BJ (cell line): ENCODE data around the gene MAP1LC3B2. TPM values are rescaled to one million over a fixed set of nuclear protein-coding genes. Genes with fewer than 3 reads are reported as not detected.
A peak's percentile ranks its signal among the peaks of the same experiment; 100 is the strongest.

Source experiments
- CTCF ChIA-PET: fragments of 350-600 bp; formaldehyde crosslinking; extraction: SDS; loops from one replicate; lab custom pipeline; 2021; ENCODE audit warnings: antibody characterized with exemption, inconsistent platforms; lab: Yijun Ruan, JAX
- POLR2A ChIA-PET: fragments of 300-600 bp; sonication (Branson Sonifier 250); formaldehyde crosslinking; extraction: SDS; loops from one replicate; lab custom pipeline; 2021; ENCODE audit warnings: antibody characterized with exemption; lab: Charles Lee
- DNase-seq: peaks from one replicate; pipeline ENCODE4 v3.0.0-alpha.2; 2011; ENCODE audit warnings: low read depth
- H3K27me3 ChIP-seq: 2 replicates; pipeline ENCODE4 v1.6.0; 2011; ENCODE audit warnings: low read length; ENCODE audit not compliant: control insufficient read depth, insufficient read depth
- H3K36me3 ChIP-seq: 2 replicates; pipeline ENCODE4 v1.5.1; 2011; ENCODE audit warnings: low read length; ENCODE audit not compliant: control insufficient read depth, insufficient read depth
- H3K4me3 ChIP-seq: 2 replicates; pipeline ENCODE4 v1.5.1; 2011; ENCODE audit warnings: low read depth, mild to moderate bottlenecking, control low read depth, low read length
- CTCF ChIP-seq: IDR thresholded peaks from 2 replicates; pipeline ENCODE4 v1.5.1; 2011; ENCODE audit warnings: low read depth, mild to moderate bottlenecking, control low read depth, inconsistent platforms, low read length, moderate library complexity; ENCODE audit not compliant: insufficient read depth
- polyA plus RNA-seq: library from polyadenylated mRNA; depleted of rRNA; stranded (reverse); fragments of >200 nt; gene quantifications from 2 replicates; pipeline ENCODE4 v1.2.3, GENCODE V29; 2011

MAP1LC3B2 gene
- polyA plus RNA-seq, 1 experiment = 1.6 TPM

DNA sequence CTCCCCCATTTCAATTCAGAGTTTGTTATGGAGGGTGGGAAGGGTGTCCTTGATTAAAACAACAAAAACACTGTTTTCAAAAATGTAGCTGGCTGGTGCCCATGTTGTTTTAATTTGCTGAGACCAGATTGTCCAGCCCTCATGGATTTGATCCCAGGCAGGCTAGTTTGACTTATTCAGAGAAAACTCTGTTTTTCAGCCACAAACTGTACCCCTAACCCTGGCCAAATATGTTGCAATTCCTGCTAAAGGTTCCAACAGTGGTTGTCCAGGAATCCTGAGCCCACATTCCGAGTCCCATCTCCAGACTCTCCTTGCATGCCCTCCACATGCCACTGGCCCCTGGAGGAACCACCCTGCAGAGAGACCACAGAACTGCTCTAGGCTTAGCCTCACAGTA lies 36.0 kb downstream of the MAP1LC3B2 start:
- Histone ChIP-seq H3K36me3 (no peaks in the 10 kb centered on the region), H3K27me3 (no peaks in the 10 kb centered on the region), H3K4me3 (no peak overlapping the region)
- DNase-seq = peak; percentile 62
- ChIA-PET POLR2A (no interaction called here), CTCF (no interaction called here)
- TF ChIP-seq CTCF = no peak

DNA sequence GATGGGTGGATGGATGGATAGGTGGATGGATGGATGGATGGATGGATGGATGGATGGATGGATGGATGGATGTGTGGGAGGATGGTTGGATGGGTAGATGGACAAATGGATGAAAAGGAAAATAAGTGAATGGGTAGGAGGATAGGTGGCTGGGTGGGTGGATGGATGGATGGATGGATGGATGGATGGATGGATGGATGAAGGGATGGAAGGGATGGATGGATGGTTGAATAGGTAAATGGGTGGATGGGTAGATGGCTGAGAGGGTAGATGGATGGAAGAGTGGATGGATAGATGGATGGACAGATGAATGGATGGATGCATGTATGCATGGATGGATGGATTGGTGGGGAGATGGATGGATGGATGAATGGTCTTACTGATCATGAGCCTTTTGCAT lies 36.5 kb downstream of the MAP1LC3B2 start:
- H3K27me3 ChIP-seq = no peaks in the 10 kb centered on the region
- CTCF ChIA-PET = no interaction called here
- H3K36me3 ChIP-seq = no peaks in the 10 kb centered on the region
- no peak overlapping the region for H3K4me3 ChIP-seq
- DNase-seq = no peak
- POLR2A ChIA-PET = no interaction called here
- no peak for TF ChIP-seq CTCF

- DNase-seq = no peak
- H3K27me3 ChIP-seq = no peaks in the 10 kb centered on the region
- H3K36me3 ChIP-seq = no peaks in the 10 kb centered on the region
- ChIA-PET POLR2A (no interaction called here), CTCF (no interaction called here)
- TF ChIP-seq CTCF = no peak
- H3K4me3 ChIP-seq = no peak overlapping the region
These were observed 38.7 kb downstream of the MAP1LC3B2 start for GRCh38 chr12:116597886-116598285.

DNA sequence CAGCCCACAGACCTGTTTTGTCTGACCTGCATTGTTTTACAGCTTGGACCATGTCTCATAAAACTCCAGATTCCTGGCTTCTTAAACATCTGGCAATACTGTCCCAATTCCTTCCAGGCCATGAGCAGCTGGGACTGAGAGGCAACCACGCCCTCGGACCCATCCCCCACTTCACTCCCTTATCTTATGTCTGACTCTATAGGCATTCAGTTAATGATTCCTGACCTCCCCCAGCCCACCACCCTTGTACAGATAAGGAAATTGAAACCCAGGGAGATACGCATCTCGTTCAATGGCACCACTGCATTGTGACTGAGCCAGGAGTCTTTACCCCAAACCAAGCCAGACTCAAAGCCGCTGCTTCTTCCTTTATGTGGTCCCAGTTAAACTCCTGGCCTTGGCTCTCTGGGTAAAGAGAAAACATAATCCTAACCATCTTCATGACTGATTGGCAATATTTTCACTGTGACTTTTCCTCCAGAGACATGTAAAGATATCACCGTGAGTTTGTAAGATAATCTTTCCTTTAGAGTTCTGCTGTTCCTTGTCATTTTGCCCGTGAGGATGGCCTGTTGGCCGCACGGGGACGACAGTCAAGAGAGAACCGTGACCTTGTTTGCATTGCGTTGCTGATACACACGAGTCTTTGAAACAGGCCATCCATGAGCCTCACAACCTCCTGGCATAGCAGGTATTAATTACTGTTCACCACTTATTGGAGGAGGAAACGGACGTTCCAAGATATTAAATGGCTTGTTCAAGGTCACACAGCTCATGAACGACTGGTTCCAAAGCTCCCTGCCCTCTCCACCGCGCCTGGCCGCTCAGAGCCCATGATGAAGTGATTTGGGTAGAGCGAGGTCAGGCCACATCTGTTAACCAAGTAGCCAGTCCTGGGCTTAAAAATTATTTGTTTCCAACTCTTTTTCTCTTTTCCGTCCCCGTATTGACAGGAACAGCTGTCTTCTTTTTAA lies 39.4 kb downstream of the MAP1LC3B2 start:
- Histone ChIP-seq H3K27me3 (no peaks in the 10 kb centered on the region), H3K36me3 (no peaks in the 10 kb centered on the region), H3K4me3 (no peak overlapping the region)
- no peak for TF ChIP-seq CTCF
- CTCF ChIA-PET = interaction anchor here (0.5 to 2.2 kb wide), 13 partner anchors 12 to 627 kb away, joined by 3 to 13 read pairs (median 3); no protein-coding TSS in a partner anchor
- POLR2A ChIA-PET = interaction anchor here (0.5 kb wide), 1 partner anchor 63 kb away, joined by 16 read pairs; no protein-coding TSS in a partner anchor
- DNase-seq = no peak
